ENCODE measurements around the gene PAK6.
A peak's percentile ranks its signal among the peaks of the same experiment; 100 is the strongest.

The PAK6 gene

GRCh38 chr15:40265355-40265754 lies 26.5 kb downstream of the PAK6 start:
- no peak overlapping the region for H3K4me3 ChIP-seq (ENCODE audit: low read length)
- DNase-seq (ENCODE audit: low read depth): no peak
- TF ChIP-seq CTCF (IDR thresholded peaks at IDR 0.05; ENCODE audit: insufficient read depth, low read depth, low read length, missing control alignments): no peak

DNA sequence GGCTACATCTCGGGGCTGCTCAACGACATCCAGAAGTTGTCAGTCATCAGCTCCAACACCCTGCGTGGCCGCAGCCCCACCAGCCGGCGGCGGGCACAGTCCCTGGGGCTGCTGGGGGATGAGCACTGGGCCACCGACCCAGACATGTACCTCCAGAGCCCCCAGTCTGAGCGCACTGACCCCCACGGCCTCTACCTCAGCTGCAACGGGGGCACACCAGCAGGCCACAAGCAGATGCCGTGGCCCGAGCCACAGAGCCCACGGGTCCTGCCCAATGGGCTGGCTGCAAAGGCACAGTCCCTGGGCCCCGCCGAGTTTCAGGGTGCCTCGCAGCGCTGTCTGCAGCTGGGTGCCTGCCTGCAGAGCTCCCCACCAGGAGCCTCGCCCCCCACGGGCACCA lies 27.0 kb downstream of the PAK6 start:
- H3K4me3 ChIP-seq (ENCODE audit: low read length): no peak overlapping the region
- DNase-seq (ENCODE audit: low read depth): no peak
- TF ChIP-seq CTCF (IDR thresholded peaks at IDR 0.05; ENCODE audit: insufficient read depth, low read depth, low read length, missing control alignments): no peak

GRCh38 chr15:40266828-40267304 lies 28.0 kb downstream of the PAK6 start:
- peak; percentile 82 for DNase-seq (ENCODE audit: low read depth)
- H3K4me3 ChIP-seq (ENCODE audit: low read length): no peak overlapping the region
- TF ChIP-seq CTCF (IDR thresholded peaks at IDR 0.05; ENCODE audit: insufficient read depth, low read depth, low read length, missing control alignments): no peak

- H3K4me3 ChIP-seq (ENCODE audit: low read length): no peak overlapping the region
- no peak for DNase-seq (ENCODE audit: low read depth)
- no peak for TF ChIP-seq CTCF (IDR thresholded peaks at IDR 0.05; ENCODE audit: insufficient read depth, low read depth, low read length, missing control alignments)
Measured at GRCh38 chr15:40267670-40268069, 28.8 kb downstream of the PAK6 start.

DNA sequence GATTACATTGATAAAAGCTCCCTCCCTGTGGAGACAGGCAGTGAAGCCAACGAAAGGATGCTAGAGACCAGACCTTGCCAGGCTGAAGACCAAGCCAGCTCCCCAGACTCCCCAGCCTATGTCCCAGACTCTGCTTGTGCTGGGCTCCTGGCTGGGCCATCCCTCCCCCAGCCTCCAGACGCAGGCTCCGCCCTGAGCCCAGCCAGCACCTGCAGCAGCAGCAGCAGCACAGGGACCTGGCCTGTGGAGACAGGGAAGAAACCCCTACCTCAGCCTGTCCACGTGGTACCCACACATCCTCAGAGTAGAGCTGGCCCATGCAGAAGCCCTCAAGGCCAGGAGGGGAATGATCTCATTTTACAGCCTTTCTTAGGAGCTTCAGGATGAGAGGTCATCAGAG lies 30.7 kb downstream of the PAK6 start:
- TF ChIP-seq CTCF (IDR thresholded peaks at IDR 0.05; ENCODE audit: insufficient read depth, low read depth, low read length, missing control alignments): no peak
- H3K4me3 ChIP-seq (ENCODE audit: low read length): no peak overlapping the region
- no peak for DNase-seq (ENCODE audit: low read depth)

GRCh38 chr15:40270246-40270995 lies 31.6 kb downstream of the PAK6 start:
- no peak for DNase-seq (ENCODE audit: low read depth)
- no peak for TF ChIP-seq CTCF (IDR thresholded peaks at IDR 0.05; ENCODE audit: insufficient read depth, low read depth, low read length, missing control alignments)
- H3K4me3 ChIP-seq (ENCODE audit: low read length): no peak overlapping the region

All from epithelial cell of esophagus (primary cell).